ENCODE data around the gene RTKN. TPM values are rescaled to one million over a fixed set of nuclear protein-coding genes. Genes with fewer than 3 reads are reported as not detected.

Gene RTKN
- total RNA-seq, 1 donor from 2014 or later: 27.5 TPM

DNA sequence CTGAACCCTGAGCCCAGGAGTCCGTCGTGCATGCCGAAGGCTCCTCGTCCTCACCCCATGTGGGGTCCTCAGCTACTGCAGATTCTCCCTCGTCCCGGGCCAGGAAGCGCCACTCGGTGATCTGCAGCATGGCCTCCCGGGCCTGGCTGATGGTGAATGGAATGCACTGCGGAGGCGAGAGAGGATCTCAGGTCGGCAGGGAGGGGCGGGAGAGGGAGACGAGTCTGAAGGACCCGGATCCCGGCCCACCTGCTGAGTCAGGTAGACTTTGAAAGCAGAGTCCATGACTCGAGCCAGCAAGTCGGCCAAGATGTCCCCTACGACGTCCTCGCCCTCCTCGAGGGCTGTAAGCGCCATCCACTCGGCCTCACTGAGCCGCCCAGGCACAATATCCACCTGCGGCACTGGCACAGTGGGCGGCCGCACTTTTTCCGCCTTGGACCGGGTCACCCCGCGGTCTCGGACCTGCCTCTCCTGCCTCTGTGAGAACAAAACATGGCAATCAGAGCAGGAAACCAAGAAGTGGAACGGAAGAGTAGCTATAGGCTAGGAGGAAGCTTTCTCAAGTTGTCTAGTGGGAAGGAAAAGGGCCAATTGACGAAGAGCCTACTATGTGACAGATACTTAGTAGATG, 25.9 kb downstream of the RTKN start:
- Histone ChIP-seq H3K4me1 (peaks cover 38% of the 10 kb centered on the region), H3K27ac (peak overlapping the region; percentile 36), H3K27me3 (ENCODE audit: low read depth) (peaks cover 11% of the 10 kb centered on the region), H3K36me3 (no peaks in the 10 kb centered on the region), H3K9me3 (no peaks in the 10 kb centered on the region), H3K4me3 (peak overlapping the region; percentile 66)
- TF ChIP-seq, protein P1, sequence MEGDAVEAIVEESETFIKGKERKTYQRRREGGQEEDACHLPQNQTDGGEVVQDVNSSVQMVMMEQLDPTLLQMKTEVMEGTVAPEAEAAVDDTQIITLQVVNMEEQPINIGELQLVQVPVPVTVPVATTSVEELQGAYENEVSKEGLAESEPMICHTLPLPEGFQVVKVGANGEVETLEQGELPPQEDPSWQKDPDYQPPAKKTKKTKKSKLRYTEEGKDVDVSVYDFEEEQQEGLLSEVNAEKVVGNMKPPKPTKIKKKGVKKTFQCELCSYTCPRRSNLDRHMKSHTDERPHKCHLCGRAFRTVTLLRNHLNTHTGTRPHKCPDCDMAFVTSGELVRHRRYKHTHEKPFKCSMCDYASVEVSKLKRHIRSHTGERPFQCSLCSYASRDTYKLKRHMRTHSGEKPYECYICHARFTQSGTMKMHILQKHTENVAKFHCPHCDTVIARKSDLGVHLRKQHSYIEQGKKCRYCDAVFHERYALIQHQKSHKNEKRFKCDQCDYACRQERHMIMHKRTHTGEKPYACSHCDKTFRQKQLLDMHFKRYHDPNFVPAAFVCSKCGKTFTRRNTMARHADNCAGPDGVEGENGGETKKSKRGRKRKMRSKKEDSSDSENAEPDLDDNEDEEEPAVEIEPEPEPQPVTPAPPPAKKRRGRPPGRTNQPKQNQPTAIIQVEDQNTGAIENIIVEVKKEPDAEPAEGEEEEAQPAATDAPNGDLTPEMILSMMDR (IDR thresholded peaks at IDR 0.05): no peak
- intact Hi-C loops (cut with DNase I): no loop called here
- DNase-seq (no peak), ATAC-seq (peak; percentile 9 to 25)

DNA sequence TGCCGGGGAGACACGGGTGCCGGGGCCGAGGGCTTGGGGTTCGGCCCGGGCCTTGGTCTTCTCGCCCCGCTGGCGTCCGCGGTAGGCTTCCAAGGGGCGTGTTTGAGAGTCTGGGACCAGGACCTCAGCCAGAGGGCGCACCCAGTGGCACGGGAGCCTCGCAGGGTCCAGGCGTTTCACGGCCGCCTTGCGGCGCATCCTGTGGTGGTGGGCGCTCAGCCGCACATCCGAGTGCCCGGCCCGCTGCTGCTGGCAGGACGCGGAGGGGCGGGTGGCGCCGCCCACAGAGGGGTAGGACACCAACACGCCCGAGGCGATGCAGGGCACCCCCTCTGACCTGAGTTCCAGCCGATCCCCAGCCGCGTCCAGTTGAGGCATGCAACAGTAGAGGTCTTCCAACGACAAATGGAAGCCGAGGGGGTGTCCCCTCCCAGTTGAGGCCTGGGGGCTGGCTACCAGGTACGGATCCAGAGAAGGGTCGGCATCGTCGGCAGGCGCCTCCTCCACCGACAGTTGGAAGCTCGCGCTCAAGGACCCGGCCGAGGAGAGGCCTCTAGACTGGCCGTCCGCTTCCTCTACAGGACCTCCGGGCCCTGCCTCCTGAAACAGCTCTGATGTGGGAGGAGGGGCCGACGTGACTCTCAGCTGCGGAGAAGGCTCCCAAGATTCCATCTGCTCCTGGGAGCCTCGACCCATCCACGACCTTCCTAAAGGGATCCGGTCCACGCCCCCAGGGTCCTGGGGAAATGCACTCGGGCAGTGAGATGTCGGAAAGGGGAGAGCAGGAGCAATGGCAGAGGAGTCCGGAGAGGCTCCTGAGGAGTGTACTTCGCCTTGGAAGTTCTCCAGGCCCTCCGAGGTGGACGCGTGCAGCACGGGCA, 26.6 kb downstream of the RTKN start:
- ATAC-seq: peak; percentile 81 to 87
- H3K4me3 ChIP-seq: peak overlapping the region; percentile 66
- TF ChIP-seq, protein P1 (IDR thresholded peaks at IDR 0.05): peak; percentile 45
- H3K27me3 ChIP-seq (ENCODE audit: low read depth): peaks cover 11% of the 10 kb centered on the region
- peaks cover 31% of the 10 kb centered on the region for H3K4me1 ChIP-seq
- peak; percentile 66 for DNase-seq
- intact Hi-C loops (cut with DNase I): no loop called here
- H3K36me3 ChIP-seq: no peaks in the 10 kb centered on the region
- H3K27ac ChIP-seq: peak overlapping the region; percentile 36
- no peaks in the 10 kb centered on the region for H3K9me3 ChIP-seq

GRCh38 chr2:74414441-74414840, 27.3 kb downstream of the RTKN start:
- no peak for DNase-seq
- Histone ChIP-seq H3K27me3 (ENCODE audit: low read depth) (peaks cover 11% of the 10 kb centered on the region), H3K4me1 (peaks cover 31% of the 10 kb centered on the region), H3K9me3 (no peaks in the 10 kb centered on the region), H3K36me3 (no peaks in the 10 kb centered on the region), H3K27ac (peak overlapping the region; percentile 36), H3K4me3 (peak overlapping the region; percentile 66)
- intact Hi-C loops (cut with DNase I): no loop called here
- ATAC-seq: peak; percentile 32 to 34
- TF ChIP-seq, protein P1 (IDR thresholded peaks at IDR 0.05): no peak

DNA sequence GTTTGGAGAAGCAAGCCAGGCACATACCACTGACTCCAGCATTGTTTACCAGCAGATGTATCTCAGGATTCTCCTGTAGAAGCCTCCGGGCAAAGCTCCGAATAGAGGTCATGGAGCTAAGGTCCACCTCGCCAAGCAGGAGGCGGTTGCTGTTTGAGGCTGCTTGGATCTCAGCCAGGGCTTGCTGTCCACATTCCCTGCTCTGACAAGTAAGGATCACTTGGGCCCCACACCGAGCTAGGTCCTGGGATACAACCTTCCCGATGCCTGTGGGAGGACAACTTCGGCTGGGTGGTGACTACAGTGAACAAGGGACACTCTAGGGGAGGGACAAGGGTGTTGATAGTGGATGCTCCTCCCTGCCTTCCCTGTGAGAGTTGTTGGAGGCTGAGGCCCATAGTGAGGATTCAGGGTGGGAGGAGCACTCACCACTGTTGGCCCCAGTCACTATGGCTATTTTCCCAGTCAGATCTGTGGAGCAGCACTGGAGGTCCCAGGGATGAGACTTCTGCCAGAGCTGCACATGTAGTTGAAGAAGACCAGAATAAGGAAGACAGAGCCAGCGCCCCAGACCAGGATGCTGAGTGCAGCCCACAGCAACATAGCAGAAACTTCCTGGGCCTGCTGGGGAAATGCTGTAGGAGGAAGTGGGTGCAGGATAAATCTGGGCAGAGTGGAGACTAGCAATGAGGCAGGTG, 28.6 kb downstream of the RTKN start:
- H3K36me3 ChIP-seq: no peaks in the 10 kb centered on the region
- DNase-seq (no peak), ATAC-seq (no peak)
- TF ChIP-seq, protein P1 (IDR thresholded peaks at IDR 0.05): no peak
- H3K27me3 ChIP-seq (ENCODE audit: low read depth): peaks cover 11% of the 10 kb centered on the region
- no peak overlapping the region for H3K4me3 ChIP-seq
- no peak overlapping the region for H3K27ac ChIP-seq
- peaks cover 25% of the 10 kb centered on the region for H3K4me1 ChIP-seq
- H3K9me3 ChIP-seq: no peaks in the 10 kb centered on the region
- intact Hi-C loops (cut with DNase I): no loop called here

DNA sequence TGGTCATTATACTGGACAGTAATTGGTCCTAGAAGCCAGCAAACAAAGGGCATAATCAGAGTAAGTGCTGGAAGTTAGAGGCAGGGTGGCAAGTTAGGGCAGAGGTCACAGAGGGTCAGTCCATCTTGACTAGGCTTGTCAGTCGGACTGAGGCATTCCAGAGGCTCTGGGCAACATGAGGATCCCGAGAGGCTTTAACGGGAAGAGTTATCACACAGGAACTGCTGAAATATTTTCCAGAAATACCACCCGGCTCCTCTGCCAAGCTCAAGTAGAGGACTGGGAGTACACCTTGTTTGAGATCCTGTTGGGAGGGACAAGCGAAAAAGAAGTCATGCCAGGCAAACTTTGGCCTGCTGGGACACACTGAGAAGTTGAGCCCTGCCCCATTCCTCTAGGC, 34.1 kb downstream of the RTKN start:
- DNase-seq: no peak
- Histone ChIP-seq H3K4me1 (no peaks in the 10 kb centered on the region), H3K36me3 (no peaks in the 10 kb centered on the region), H3K27ac (no peak overlapping the region), H3K9me3 (no peaks in the 10 kb centered on the region), H3K27me3 (ENCODE audit: low read depth) (no peaks in the 10 kb centered on the region), H3K4me3 (no peak overlapping the region)
- intact Hi-C loops (cut with DNase I): no loop called here
- no peak for ATAC-seq
- TF ChIP-seq, protein P1 (IDR thresholded peaks at IDR 0.05): no peak
